Forelimb muscle (tissue), 1 donor: ENCODE results near the gene TSPO2. TPM values are rescaled to one million over a fixed set of nuclear protein-coding genes. Genes with fewer than 3 reads are reported as not detected.

ENCODE experiments used
- DNase-seq: peaks from one replicate; pipeline ENCODE4 v3.0.0-alpha.2; 2013; ENCODE audit warnings: low read depth
- polyA plus RNA-seq: library from polyadenylated mRNA; unstranded; fragments of 120-200 nt; gene quantifications from one replicate; pipeline ENCODE4 v1.2.1, GENCODE V29; 2013; ENCODE audit not compliant: insufficient read length

The TSPO2 gene
- polyA plus RNA-seq, 1 donor, result 0.70 TPM

GRCh38 chr6:41027799-41028560, 14.3 kb upstream of the TSPO2 start:
- peak; percentile 44 for DNase-seq

GRCh38 chr6:41028561-41029412, 13.5 kb upstream of the TSPO2 start:
- DNase-seq, result no peak

GRCh38 chr6:41032830-41033229, 9.4 kb upstream of the TSPO2 start:
- no peak for DNase-seq

GRCh38 chr6:41033776-41034175, 8.5 kb upstream of the TSPO2 start:
- DNase-seq, result no peak

GRCh38 chr6:41036186-41036585, 6.1 kb upstream of the TSPO2 start:
- no peak for DNase-seq

- DNase-seq, result no peak
Measured at GRCh38 chr6:41036601-41037000, 5.7 kb upstream of the TSPO2 start.

GRCh38 chr6:41037107-41037900, 5.0 kb upstream of the TSPO2 start:
- DNase-seq, result no peak

- no peak for DNase-seq
Measured at GRCh38 chr6:41038205-41038604, 4.1 kb upstream of the TSPO2 start.

GRCh38 chr6:41039060-41039998, 2.9 kb upstream of the TSPO2 start, which contains the start of gene UNC5CL:
Gene UNC5CL (minus strand): TSS chr6:41039221. CDS start chr6:41035074, 4,147 bp downstream.
- DNase-seq, result no peak

- no peak for DNase-seq
Measured at GRCh38 chr6:41040101-41040939, 1.9 kb upstream of the TSPO2 start.

- no peak for DNase-seq
Measured at GRCh38 chr6:41040940-41041536, 1.2 kb upstream of the TSPO2 start.

GRCh38 chr6:41043151-41043550, 884 bp downstream of the TSPO2 start:
- no peak for DNase-seq

GRCh38 chr6:41045664-41046063, 3.4 kb downstream of the TSPO2 start:
- DNase-seq, result no peak

GRCh38 chr6:41046084-41046483, 3.8 kb downstream of the TSPO2 start:
- no peak for DNase-seq

- DNase-seq, result no peak
Measured at GRCh38 chr6:41047306-41047705, 5.0 kb downstream of the TSPO2 start.

GRCh38 chr6:41047745-41048732, 5.8 kb downstream of the TSPO2 start:
- DNase-seq, result no peak

GRCh38 chr6:41049521-41049920, 7.3 kb downstream of the TSPO2 start:
- DNase-seq, result no peak

- DNase-seq, result no peak
Measured at GRCh38 chr6:41049955-41050354, 7.7 kb downstream of the TSPO2 start.
